Measurements from ENCODE around the gene PHACTR1. TPM values are rescaled to one million over a fixed set of nuclear protein-coding genes. Genes with fewer than 3 reads are reported as not detected.

The PHACTR1 gene
- polyA plus RNA-seq, 2 of the 4 experiments (the other 2 are of a cell fraction) = not detected

GRCh38 chr6:13281686-13282085, 565.1 kb downstream of the PHACTR1 start:
- TF ChIP-seq ZNF302 (CRISPR knock-in tag; IDR thresholded peaks at IDR 0.05) (no peak), BHLHE40 (IDR thresholded peaks at IDR 0.05; ENCODE audit: low read depth, low read length) (no peak), EHMT2 (IDR thresholded peaks at IDR 0.05; ENCODE audit: low read depth) (no peak), CBX8 (IDR thresholded peaks at IDR 0.05) (no peak), CHD4 (IDR thresholded peaks at IDR 0.05; ENCODE audit: borderline replicate concordance) (no peak), FOXS1 (CRISPR knock-in tag; IDR thresholded peaks at IDR 0.05) (no peak), EP300 (IDR thresholded peaks at IDR 0.05) (no peak), BCL3 (IDR thresholded peaks at IDR 0.05) (no peak), RFX5 (IDR thresholded peaks at IDR 0.05) (no peak), MAFK (IDR thresholded peaks at IDR 0.05; ENCODE audit: partially characterized antibody) (no peak), REST (IDR thresholded peaks at IDR 0.05) (no peak), CTCF (IDR thresholded peaks at IDR 0.05) (no peak), TFCP2L1 (CRISPR knock-in tag; IDR thresholded peaks at IDR 0.05) (no peak), RARB (CRISPR knock-in tag; IDR thresholded peaks at IDR 0.05) (no peak), TP53 (CRISPR knock-in tag; IDR thresholded peaks at IDR 0.05) (no peak), CBX2 (IDR thresholded peaks at IDR 0.05; ENCODE audit: borderline replicate concordance, low read depth) (no peak), FOSL2 (IDR thresholded peaks at IDR 0.05) (no peak), FOSL2 (CRISPR knock-in tag; IDR thresholded peaks at IDR 0.05) (no peak)
- TF ChIP-seq, protein P1, sequence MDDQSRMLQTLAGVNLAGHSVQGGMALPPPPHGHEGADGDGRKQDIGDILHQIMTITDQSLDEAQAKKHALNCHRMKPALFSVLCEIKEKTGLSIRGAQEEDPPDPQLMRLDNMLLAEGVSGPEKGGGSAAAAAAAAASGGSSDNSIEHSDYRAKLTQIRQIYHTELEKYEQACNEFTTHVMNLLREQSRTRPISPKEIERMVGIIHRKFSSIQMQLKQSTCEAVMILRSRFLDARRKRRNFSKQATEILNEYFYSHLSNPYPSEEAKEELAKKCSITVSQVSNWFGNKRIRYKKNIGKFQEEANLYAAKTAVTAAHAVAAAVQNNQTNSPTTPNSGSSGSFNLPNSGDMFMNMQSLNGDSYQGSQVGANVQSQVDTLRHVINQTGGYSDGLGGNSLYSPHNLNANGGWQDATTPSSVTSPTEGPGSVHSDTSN (IDR thresholded peaks at IDR 0.05) = no peak
- ChIA-PET CTCF (no interaction called here), POLR2A (no interaction called here)
- no peak overlapping the region for H3K4me3 ChIP-seq
- ATAC-seq = no peak
- FAIRE-seq = no peak
- WGBS (ENCODE audit: missing lambda C conversion rate) = 97% methylated on average over 3 of the region's 9 CpGs
- H3K4me2 ChIP-seq = no peak overlapping the region
- H3K9me3 ChIP-seq = no peaks in the 10 kb centered on the region
- no peak for DNase-seq (ENCODE audit: low read depth in 1 of 2, low spot score in 1 of 2)
- no peak overlapping the region for H3K27ac ChIP-seq
- H3K4me1 ChIP-seq = no peaks in the 10 kb centered on the region

- TF ChIP-seq FOXS1 (CRISPR knock-in tag; IDR thresholded peaks at IDR 0.05) (no peak), TFCP2L1 (CRISPR knock-in tag; IDR thresholded peaks at IDR 0.05) (no peak), ELK1 (IDR thresholded peaks at IDR 0.05; ENCODE audit: low read depth, low read length) (no peak), RARB (CRISPR knock-in tag; IDR thresholded peaks at IDR 0.05) (no peak), RCOR1 (IDR thresholded peaks at IDR 0.05; ENCODE audit: low read depth, low read length) (no peak), ZSCAN20 (CRISPR knock-in tag; IDR thresholded peaks at IDR 0.05) (no peak), FOSB (CRISPR knock-in tag; IDR thresholded peaks at IDR 0.05) (no peak), RNF2 (IDR thresholded peaks at IDR 0.05; ENCODE audit: borderline replicate concordance, low read depth) (no peak), POLR2A (IDR thresholded peaks at IDR 0.05; ENCODE audit: low read length) (no peak), HEYL (CRISPR knock-in tag; IDR thresholded peaks at IDR 0.05) (no peak), ESRRA (IDR thresholded peaks at IDR 0.05; ENCODE audit: borderline replicate concordance, low read length) (no peak), NR3C1 (IDR thresholded peaks at IDR 0.05) (no peak), MAZ (IDR thresholded peaks at IDR 0.05; ENCODE audit: borderline replicate concordance, low read depth, low read length) (no peak)
Observed at GRCh38 chr6:13282393-13283069, 566.0 kb downstream of the PHACTR1 start.

More at GRCh38 chr6:13282393-13283069, 566.0 kb downstream of the PHACTR1 start:
- no peaks in the 10 kb centered on the region for H3K9me3 ChIP-seq
- H3K27ac ChIP-seq = no peak overlapping the region
- no peak for FAIRE-seq
- H3K4me3 ChIP-seq = no peak overlapping the region
- no peak overlapping the region for H3K4me2 ChIP-seq
- no peak for DNase-seq (ENCODE audit: low read depth in 1 of 2, low spot score in 1 of 2)
- ATAC-seq = no peak
- 78% methylated on average over 8 of the region's 8 CpGs for WGBS (ENCODE audit: missing lambda C conversion rate)
- no peaks in the 10 kb centered on the region for H3K4me1 ChIP-seq
- ChIA-PET CTCF (interaction anchor here (0.6 kb wide), 1 partner anchor 239 kb away, joined by 3 read pairs; no protein-coding TSS in a partner anchor), POLR2A (no interaction called here)

Measured in A549 (cell line).